ENCODE measurements around the gene SOX3. TPM values are rescaled to one million over a fixed set of nuclear protein-coding genes. Genes with fewer than 3 reads are reported as not detected.

Gene SOX3
- not detected in 2 replicates for total RNA-seq

DNA sequence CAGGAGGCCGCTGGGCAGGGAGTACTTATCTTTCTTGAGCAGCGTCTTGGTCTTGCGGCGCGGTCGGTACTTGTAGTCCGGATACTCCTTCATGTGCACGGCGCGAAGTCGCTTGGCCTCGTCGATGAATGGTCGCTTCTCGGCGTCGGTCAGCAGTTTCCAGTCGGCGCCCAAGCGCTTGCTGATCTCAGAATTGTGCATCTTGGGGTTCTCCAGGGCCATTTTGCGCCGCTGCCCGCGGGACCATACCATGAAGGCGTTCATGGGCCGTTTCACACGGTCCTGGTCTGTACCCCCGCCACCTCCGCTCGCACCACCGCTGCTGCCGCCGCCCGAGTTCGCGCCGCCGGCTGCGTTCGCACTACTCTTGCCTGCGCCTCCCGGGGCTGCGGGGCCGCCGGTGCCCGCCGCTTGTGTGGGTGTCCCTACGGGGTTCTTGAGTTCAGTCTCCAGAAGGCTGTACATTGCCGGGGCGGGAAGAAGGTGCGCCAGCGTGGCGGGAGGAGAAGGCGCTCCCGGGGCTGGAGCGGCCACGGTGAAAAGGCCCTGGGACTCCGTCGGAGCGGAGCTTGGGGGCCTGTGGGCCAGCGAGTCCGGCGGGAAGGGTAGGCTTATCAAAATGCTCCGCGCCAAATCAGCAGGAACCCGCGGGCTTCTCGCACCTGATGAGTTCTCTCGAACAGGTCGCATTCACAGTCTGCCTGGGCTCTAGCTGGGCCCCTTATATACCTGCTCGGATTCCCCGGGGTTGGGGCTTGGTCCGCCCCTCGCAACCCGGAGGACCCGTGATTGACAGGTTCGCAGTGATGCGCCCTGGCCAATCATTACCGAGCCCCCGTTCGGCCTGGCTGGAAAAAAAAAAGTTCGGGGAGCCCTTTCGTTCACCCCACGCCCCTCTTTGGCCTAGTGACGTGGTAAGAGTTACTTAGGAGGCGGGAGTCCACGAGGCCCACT lies at the start of gene SOX3:
SOX3 (minus strand) TSS at position 699 of the 954 bp plus-strand sequence; CDS start at position 690, 9 bp downstream.

Other genes with a start within 250 kb of the SOX3 start
- gene LINC00632, start 204.7 kb upstream of the SOX3 start, total RNA-seq, result 5.4 and 6.2 TPM in 2 replicates